Right lung (tissue), 5 donors: ENCODE results near the gene CRYM. TPM values are rescaled to one million over a fixed set of nuclear protein-coding genes. Genes with fewer than 3 reads are reported as not detected.
"Not testable (repeated sequence)": the region's sequence is repeated elsewhere in the genome, so short reads cannot be mapped to it uniquely, and the experiment has no call there.

Source experiments
- DNase-seq, 2 donors: peaks; one replicate each; pipeline ENCODE4 v3.0.0-alpha.2; 2013
- polyA plus RNA-seq, 5 donors: library from polyadenylated mRNA; unstranded; fragments of 120-200 nt; gene quantifications; one replicate each; pipeline versions ENCODE4 v1.2.1 to v1.2.3, GENCODE V29; 2013; ENCODE audit warnings: inconsistent platforms in 1 of 5, low replicate concordance in 1 of 5; ENCODE audit not compliant: insufficient read length in 5 of 5, insufficient read depth in 1 of 5

Gene CRYM
- polyA plus RNA-seq, 5 donors = 0.98 to 1.3 (median 1.2) TPM

- DNase-seq = no peak
Observed at GRCh38 chr16:21281698-21282389, 3.8 kb upstream of the CRYM start.

- no peak for DNase-seq
Observed at GRCh38 chr16:21279501-21279900, 1.4 kb upstream of the CRYM start.

- no peak for DNase-seq
Observed at GRCh38 chr16:21277045-21277926, 804 bp downstream of the CRYM start.

- no peak for DNase-seq
Observed at GRCh38 chr16:21276090-21276489, 2.0 kb downstream of the CRYM start.

- DNase-seq = no peak
Observed at GRCh38 chr16:21275529-21275928, 2.6 kb downstream of the CRYM start.

- DNase-seq = no peak
Observed at GRCh38 chr16:21274172-21274726, 3.8 kb downstream of the CRYM start.

- not testable (repeated sequence) for DNase-seq
Observed at GRCh38 chr16:21272763-21273162, 5.3 kb downstream of the CRYM start.

GRCh38 chr16:21272253-21272652 lies 5.8 kb downstream of the CRYM start:
- DNase-seq = no peak

- DNase-seq = peak in 1 of 2 donors; percentile 6
Observed at GRCh38 chr16:21268236-21268635, 9.9 kb downstream of the CRYM start.

GRCh38 chr16:21267298-21267697 lies 10.8 kb downstream of the CRYM start:
- no peak for DNase-seq

- no peak for DNase-seq
Observed at GRCh38 chr16:21265104-21265837, 12.8 kb downstream of the CRYM start.

GRCh38 chr16:21264571-21265036 lies 13.5 kb downstream of the CRYM start:
- peak in 1 of 2 donors; percentile 53 for DNase-seq

GRCh38 chr16:21263640-21264570 lies 14.2 kb downstream of the CRYM start:
- DNase-seq = peak; percentile 60 to 75

GRCh38 chr16:21262779-21263639 lies 15.1 kb downstream of the CRYM start:
- no peak for DNase-seq

- no peak for DNase-seq
Observed at GRCh38 chr16:21260870-21261791, 17.0 kb downstream of the CRYM start.

- no peak for DNase-seq
Observed at GRCh38 chr16:21257284-21257683, 20.8 kb downstream of the CRYM start.

- no peak for DNase-seq
Observed at GRCh38 chr16:21256636-21257035, 21.5 kb downstream of the CRYM start.

- DNase-seq = no peak
Observed at GRCh38 chr16:21253470-21253869, 24.6 kb downstream of the CRYM start.
